CD4-positive, alpha-beta T cell treated with Interleukin-12 subunit alpha and Interleukin-12 subunit beta, for 1 hour (primary cell): Measurements from ENCODE around the gene NUP62.
"Not testable (repeated sequence)": the region's sequence is repeated elsewhere in the genome, so short reads cannot be mapped to it uniquely, and the experiment has no call there.

ENCODE experiments used
- DNase-seq: peaks from one replicate; pipeline ENCODE4 v3.0.0-alpha.2; 2020

Gene NUP62

DNA sequence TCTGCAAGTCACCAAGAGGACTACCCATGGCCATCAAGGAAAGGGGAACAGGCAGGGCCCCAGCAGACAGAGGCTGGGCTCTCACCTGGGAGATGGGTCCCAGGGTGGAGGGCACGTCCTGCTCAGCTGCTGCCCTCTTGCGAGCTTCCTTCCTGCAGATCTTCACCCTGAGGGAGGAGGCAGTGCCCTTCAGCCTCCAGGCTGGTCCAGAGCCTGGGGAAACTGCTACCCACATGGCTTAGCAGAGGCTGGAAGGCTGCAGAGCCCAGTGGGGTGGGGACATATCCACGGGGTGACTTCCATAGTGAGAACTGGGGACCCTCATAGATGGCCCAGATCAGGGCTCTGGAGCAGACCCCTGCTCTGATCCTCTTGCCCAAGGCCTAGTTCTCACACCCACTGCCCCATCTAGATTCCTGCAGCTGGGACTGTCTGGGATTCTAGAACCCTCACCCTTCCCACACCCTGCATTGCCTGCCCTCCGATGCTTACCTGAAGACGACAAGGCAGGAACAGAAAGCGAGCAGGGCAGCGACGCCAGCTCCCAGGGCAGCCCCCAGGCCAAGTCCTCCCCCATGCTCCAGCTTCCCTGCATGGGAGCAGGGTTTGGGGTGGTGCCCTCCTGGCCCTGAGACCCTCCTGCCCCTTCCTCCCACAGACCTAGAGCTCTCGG lies 22.6 kb upstream of the NUP62 start:
- no peak for DNase-seq

- no peak for DNase-seq
Observed at GRCh38 chr19:49950956-49951526, 21.7 kb upstream of the NUP62 start.

GRCh38 chr19:49950590-49950948 lies 21.3 kb upstream of the NUP62 start:
- no peak for DNase-seq

GRCh38 chr19:49949742-49950589 lies 20.7 kb upstream of the NUP62 start:
- DNase-seq: no peak

- no peak for DNase-seq
Observed at GRCh38 chr19:49946415-49946814, 17.1 kb upstream of the NUP62 start.

GRCh38 chr19:49944567-49944966 lies 15.3 kb upstream of the NUP62 start:
- DNase-seq: not testable (repeated sequence)

DNA sequence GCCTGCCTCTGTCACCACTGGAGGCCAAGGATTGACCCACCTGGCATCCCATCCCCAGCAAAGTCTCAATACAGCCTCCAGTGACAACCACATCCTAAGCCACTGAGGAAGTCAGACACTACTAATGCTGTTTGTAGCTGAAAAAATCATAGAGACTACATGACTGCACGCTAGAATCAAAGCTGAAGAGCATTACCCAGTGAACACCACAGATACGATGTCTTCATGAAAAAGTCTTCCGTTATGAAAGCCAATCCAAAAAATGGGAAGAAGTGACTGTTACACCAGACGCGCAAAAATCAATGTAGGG lies 11.1 kb upstream of the NUP62 start:
- no peak for DNase-seq

GRCh38 chr19:49939721-49940481 lies 10.6 kb upstream of the NUP62 start:
- no peak for DNase-seq

DNA sequence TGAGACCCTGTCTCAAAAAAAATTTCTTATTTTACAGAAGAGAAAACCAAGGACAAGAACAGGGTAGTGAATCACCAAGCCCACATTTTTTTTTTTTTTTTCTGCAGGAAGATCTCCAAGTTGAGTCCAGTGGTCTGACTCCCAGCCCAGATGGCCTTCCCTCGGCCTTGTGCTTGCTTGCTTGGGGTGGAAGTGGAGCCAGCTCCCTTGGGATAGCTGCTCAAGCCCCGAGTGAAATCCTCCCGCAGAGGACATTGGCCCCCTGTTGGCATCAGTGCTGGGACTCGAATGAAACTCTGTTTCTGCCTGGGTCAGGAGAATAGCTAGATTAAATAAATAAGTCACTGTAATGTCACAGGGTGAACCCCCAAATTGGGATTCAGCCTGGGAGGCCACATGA lies 9.4 kb upstream of the NUP62 start:
- DNase-seq: no peak

- peak; percentile 79 for DNase-seq
Observed at GRCh38 chr19:49937750-49938381, 8.6 kb upstream of the NUP62 start.

DNA sequence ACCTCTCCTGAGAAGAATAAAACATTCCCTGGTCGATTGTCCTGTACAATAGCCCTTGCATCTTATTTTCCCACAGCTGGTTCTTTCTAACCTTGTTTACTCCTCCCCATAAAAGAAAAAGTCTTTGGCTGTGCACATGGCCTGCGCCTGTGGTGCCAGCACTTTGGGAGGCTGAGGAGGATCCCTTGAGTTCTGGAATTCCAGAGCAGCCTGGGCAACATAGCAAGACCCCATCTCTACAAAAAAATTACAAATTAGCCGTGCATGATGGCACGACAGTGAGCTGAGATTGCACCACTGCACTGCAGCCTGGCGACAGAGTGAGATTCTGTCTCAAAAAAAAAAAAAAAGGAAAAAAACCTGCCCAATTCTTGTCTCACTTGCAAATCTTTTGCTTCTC lies 7.2 kb upstream of the NUP62 start:
- no peak for DNase-seq

GRCh38 chr19:49933643-49934042 lies 4.3 kb upstream of the NUP62 start:
- DNase-seq: no peak

DNA sequence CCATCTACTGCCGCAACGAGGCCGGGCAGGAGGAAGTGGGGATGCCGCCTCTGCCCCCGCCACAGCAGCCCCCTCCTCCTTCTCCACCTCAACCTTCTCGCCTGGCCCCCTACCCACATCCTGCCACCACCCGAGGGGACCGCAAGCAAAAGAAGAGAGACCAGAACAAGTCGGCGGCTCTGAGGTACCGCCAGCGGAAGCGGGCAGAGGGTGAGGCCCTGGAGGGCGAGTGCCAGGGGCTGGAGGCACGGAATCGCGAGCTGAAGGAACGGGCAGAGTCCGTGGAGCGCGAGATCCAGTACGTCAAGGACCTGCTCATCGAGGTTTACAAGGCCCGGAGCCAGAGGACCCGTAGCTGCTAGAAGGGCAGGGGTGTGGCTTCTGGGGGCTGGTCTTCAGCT lies 3.4 kb upstream of the NUP62 start:
- peak; percentile 63 for DNase-seq

DNA sequence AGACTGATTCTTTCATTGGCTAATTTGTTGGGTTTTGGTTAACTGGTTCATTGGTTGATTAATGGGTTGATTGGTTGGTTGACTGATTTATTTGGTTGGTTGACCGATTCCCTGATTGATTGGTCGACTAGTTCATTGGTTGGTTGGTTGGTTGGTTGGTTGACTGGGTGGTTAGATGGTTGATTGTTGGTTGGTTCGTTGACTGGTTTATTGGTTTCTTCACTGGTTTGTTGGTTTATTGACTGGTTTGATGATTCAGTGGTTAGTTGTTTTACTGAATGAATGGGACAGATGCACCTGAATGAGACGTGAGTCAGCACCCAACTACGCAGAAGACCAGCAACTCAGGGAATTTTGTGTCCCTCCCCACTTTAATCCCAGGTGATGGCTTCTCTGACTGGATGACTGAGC lies 2.7 kb upstream of the NUP62 start:
- no peak for DNase-seq

- DNase-seq: no peak
Observed at GRCh38 chr19:49931293-49932040, 2.2 kb upstream of the NUP62 start.

DNA sequence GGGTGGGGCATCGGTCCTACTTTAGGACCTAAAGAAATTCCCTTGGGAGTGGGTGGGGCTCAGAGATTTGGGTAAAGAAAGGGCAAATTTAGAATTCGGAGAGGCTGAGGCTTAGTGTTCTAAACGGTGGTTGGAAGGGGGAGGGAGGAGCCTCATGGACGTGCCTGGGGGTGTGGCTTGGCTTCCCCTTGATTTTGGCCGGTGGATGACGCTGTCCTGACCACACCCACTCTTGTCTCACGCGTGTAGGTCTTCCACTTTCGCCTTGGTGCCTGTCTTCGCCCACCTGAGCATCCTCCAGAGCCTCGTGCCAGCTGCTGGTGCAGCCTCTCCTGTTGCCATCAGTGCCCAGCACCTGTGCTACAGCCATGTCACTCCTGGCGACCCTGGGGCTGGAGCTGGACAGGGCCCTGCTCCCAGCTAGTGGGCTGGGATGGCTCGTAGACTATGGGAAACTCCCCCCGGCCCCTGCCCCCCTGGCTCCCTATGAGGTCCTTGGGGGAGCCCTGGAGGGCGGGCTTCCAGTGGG lies 1.2 kb upstream of the NUP62 start:
- DNase-seq: peak; percentile 27

- peak; percentile 96 for DNase-seq
Observed at GRCh38 chr19:49929611-49930482, 543 bp upstream of the NUP62 start.

DNA sequence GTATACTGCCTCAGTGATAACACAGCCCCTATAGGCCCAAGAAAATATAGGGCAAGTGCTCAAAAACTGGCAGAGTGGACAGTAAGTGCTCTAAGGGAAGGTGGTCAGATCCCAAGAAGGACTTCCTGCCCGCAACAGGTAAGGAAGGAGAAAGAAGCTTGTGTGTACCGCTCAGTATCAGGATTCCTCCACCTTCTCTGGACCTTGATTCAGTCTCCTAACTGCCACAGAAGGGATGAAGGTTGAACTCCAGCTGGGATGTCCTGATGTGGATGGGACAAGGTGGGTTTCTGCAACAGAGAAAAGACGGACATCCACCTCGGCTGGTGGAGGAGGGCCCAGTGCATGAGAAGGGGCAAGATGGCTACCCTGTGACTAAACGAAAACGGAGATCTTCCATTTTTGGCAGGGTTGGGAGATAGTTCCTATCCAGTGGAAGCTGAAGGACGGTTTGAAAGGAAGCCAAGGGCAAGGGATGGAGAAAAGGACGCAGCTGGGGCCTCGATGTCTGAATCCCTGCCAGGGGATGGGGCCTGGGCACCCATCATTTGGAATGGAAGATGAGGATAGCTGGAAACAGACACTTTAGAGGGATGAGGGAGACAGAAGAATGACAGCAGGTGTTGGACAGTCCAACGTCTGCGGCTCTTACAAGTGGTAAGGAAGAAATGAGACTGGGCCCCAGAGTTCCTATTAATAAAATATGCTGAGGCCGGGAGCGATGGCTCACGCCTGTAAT lies 1.6 kb downstream of the NUP62 start:
- no peak for DNase-seq

DNA sequence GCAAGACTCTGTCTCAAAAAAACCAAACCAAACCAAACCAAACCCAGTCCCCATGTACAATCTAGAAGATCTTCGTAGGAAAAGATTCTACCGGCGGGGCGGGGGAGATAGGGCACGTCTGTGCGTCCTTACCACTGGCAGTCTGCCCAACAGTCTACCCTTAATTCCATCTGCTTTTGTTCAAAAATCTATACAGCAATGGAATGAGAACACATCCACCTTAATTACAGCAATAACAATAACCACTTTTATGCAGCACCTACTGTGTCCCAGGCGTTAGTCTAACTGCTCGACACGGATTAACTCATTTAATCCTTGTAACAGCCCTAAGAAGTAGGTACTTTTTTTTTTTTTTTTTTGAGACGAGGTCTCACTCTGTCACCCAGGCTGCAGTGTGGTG lies 2.8 kb downstream of the NUP62 start:
- no peak for DNase-seq

DNA sequence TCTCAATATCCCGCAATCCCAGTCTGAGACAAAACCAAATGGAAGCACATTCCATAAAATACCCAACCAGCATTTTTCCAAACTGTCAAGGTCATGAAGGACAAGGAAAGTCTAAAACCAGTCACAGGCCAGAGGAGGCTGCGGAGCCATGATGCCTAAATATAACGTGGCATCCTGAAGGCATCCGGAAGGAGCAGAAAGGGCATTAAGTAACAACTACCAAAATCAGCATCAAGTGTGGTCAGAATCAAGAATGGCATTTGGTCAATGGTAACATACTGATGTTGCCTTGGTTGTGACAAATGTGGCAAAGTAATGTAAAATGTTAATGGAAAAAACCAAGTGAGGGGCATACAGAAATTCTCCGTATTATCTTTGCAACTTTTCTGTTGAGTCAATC lies 3.8 kb downstream of the NUP62 start:
- no peak for DNase-seq

- DNase-seq: not testable (repeated sequence)
Observed at GRCh38 chr19:49924881-49925210, 4.5 kb downstream of the NUP62 start.
